Esophagus muscularis mucosa (tissue), 4 donors: ENCODE data around the gene TK2.

ENCODE experiments used
- EP300 ChIP-seq: sonication (generic); formaldehyde crosslinking; IDR thresholded peaks from one replicate; pipeline ENCODE4 v1.6.1; 2017; ENCODE audit warnings: antibody characterized with exemption
- POLR2A ChIP-seq: fragments of 450-650 bp; IDR thresholded peaks from one replicate; pipeline ENCODE4 v1.6.1; 2017; ENCODE audit warnings: antibody characterized with exemption, moderate library complexity, mild to moderate bottlenecking, low read depth
- TF ChIP-seq, protein P1 (sequence below), 3 experiments: fragments of 200-600 bp in 2 of 3; fragments of 450-650 bp in 1 of 3; sonication (generic) in 2 of 3; IDR thresholded peaks; one replicate each; pipeline ENCODE4 v1.5.1; 2017 to 2019; ENCODE audit warnings: antibody characterized with exemption in 3 of 3, mild to moderate bottlenecking in 2 of 3, moderate library complexity in 1 of 3

DNA sequence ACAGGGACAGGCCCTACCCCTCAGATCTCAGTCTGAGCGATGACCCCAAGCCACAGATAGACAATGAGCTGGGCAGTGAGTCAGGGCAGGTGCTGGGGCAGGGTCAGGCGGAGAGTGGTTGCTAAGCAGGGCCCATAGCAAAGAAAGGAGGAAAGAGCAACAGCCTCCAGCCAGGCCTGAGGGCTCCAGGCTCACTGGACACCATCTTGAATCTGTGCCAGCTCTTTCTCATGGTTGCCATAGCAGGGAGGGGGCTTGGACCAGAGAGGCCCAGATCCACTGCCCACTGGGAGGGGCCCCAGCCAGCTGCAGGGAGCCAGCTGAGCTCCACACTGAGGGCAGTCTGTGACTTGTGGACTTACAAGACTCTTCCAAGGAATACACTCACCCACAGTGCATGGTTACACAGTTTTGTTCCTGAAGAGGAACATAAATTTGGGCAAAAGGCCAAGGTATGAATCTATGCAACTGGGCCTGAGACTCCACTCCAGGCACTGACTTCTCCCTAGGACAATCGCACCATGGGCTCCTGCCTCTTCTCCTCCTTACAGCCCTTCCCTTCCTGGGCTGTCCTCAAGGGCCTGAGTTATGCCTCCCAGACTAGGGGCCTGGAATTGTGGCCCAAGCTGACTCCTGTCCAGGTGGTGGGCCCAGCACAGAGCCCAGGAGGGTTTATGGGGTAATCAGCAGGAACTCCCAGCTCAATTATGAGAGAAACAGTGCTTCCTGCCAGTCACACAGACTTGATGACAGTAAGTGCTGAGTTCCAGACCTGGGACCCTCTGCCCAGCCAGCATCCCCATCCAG lies 62.9 kb downstream of the TK2 start:
- TF ChIP-seq, protein P1, sequence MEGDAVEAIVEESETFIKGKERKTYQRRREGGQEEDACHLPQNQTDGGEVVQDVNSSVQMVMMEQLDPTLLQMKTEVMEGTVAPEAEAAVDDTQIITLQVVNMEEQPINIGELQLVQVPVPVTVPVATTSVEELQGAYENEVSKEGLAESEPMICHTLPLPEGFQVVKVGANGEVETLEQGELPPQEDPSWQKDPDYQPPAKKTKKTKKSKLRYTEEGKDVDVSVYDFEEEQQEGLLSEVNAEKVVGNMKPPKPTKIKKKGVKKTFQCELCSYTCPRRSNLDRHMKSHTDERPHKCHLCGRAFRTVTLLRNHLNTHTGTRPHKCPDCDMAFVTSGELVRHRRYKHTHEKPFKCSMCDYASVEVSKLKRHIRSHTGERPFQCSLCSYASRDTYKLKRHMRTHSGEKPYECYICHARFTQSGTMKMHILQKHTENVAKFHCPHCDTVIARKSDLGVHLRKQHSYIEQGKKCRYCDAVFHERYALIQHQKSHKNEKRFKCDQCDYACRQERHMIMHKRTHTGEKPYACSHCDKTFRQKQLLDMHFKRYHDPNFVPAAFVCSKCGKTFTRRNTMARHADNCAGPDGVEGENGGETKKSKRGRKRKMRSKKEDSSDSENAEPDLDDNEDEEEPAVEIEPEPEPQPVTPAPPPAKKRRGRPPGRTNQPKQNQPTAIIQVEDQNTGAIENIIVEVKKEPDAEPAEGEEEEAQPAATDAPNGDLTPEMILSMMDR (IDR thresholded peaks at IDR 0.05): no peak
- TF ChIP-seq EP300 (no peak), POLR2A (no peak)
